Head of caudate nucleus (tissue), 42 donors: ENCODE results near the gene IQCK.

Experiments used
- DNase-seq, 42 donors: peaks; one replicate each; pipeline versions ENCODE4 v3.0.0 to v3.0.0-alpha.2; 2020 to 2021; ENCODE audit warnings: mixed read lengths in 7 of 42
- intact Hi-C: fragments of 100-400 bp; cut with DNase I; formaldehyde crosslinking; loops from one replicate; pipeline ENCODE4 v1.15.0; 2022

Gene IQCK

DNA sequence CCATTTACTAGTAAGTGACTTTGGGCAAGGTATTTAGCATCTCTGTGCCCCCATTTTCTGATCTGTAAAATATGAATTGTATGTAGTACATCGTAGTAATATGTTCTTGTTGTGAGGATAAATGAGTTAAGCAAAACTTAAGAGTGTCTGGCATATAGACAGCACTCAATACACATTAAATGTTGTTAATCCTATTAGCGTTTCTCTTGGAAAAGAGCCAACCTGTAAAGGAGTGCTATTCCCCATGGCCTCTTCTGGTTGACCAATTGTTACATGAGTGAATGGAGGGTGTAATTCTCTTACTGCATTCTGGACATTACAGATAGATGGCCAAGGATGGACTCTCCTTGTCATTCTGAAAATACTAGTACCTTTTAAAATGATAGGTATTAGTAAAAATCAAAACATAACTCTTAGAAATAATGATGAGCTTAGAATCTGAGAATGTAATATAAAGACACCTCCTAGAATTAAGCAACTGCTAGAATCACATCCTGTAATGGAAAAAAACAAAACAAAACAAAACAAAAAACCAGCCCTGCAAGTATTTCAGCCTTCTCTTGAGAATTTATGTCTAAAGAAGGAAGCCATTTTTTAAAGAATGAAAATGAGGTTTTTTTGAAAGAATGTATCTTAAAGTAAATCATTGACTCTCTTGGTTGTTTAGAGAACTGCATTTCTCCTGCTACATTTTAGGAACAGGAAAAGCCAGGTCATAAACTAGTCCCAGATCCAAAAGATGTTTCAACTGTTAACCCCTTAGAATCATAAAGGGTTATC lies 30.5 kb downstream of the IQCK start:
- DNase-seq, result no peak
- intact Hi-C loops, result no loop called here

DNA sequence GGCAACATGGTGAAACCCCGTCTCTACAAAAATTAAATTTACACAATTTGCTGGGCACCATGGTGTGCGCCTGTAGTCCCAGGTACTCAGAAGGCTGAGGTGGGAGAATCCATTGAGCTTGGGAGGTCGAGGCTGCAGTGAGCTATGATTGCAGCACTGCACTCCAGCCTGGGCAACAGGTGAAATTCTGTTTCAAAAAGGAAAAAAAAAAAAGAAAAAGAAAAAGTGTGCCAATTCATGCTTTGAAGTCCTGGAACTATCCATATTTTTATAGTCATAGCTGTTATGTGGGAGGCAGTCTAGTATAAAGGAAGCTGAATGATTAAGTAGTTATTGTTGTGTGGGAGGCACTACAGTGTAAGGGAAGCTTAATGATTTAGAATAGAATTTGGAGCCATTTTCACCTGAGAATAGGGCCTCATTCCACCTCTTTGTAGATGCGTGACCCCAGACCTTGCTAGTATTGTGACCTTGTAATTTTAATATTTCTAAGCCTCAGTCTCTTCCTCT lies 31.6 kb downstream of the IQCK start:
- intact Hi-C loops, result no loop called here
- peak in 1 of 42 donors; percentile 19 for DNase-seq

DNA sequence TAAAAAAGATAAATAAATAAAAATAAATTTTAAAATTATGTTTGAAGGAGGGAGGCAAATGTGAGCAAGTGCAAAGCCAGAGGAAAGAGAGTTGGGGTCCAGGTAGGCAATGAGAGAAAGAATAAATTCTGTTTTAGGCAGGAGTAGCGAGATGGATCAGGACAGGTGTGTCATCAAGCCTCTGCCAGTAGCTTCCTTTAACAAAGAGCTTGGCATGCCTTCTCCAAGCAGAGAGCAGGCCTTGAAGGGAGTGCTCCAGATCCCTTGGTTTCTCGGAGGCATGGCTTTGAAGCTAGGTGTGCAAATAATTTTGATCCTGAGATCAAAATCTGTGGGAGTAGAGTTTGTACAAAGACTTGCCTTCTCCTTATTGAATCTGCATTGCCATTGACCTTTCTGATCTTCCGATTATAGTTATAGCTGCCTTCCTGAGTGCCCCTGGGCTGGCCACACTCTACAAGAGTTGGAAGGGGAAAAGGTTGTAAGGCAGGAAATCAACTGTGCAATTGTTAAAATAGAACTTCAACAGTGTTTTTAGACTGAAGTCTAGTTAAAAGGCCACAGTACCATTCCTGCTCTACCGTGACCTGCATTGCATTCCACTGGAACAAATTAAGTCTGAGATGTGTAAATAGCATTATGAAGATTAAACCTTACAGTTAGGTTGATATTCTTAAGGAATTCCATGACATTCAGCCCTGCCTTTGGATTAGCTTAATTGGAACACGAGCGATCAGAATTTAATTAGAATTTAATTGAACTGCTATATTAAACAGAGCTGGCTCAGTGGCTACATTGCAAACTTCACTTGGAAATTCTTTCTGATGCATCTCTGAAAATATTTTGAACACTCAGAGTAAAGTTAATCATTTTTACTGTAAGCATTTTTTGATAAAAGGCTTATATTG lies 33.7 kb downstream of the IQCK start:
- DNase-seq, result peak in 1 of 42 donors; percentile 17
- intact Hi-C loops, result no loop called here

DNA sequence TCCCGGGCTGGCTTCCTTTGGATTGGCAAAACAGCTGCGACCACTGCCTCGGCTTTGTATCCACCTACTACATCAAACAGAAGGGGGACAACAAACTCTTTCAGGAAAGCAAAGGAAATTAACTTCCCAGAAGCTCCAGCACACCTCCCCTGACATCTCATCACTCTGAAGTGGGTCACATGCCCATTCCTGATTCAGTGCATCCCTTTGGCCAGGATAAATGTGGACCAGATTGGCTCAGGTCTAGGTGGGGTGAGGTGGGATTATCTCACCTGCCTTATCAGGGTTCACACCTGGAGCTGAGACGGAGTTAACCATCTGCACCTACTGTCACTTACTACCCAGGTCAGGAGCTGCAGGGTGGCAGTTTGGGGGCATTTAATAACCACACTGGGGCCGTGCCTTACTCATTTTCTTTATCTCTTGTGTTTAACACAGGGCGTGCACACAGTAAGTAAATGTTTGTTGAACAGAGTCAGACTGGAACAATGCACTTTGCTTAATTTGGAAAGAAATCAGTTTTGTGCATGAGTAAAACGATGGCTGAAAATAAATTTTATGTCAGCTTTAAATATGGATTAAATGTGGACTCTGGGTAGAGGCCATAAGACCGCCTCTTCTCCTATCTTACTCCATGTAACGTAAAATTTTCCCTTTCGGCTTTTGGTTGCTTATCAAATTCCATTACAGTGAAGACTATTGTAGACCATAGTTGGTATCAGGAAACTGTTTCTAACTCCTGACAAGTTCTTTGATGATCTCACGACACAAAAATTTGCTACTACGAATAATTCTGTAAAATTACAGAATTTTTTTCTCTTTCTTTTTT lies 36.0 kb downstream of the IQCK start:
- DNase-seq, result no peak
- intact Hi-C loops, result no loop called here

DNA sequence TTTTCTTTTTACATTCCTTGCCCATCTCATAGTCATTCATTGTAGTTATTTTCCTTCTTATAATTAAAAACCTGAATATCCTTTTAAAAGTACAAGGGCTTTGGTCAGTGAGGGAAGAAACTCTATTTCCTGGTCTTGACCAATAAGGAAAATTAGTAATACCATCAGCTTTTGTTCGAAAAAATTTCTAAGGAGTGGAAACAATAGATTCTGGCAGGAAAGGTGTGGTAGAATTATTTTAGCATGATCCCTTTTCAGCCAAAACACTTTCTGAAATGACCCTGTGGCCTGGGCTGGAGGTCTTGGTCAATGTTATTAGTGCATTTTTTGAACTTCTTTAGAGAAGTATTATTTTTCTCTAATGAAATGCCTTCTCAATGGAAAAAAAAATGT lies 36.6 kb downstream of the IQCK start:
- DNase-seq, result peak in 1 of 42 donors; percentile 3
- intact Hi-C loops, result no loop called here

DNA sequence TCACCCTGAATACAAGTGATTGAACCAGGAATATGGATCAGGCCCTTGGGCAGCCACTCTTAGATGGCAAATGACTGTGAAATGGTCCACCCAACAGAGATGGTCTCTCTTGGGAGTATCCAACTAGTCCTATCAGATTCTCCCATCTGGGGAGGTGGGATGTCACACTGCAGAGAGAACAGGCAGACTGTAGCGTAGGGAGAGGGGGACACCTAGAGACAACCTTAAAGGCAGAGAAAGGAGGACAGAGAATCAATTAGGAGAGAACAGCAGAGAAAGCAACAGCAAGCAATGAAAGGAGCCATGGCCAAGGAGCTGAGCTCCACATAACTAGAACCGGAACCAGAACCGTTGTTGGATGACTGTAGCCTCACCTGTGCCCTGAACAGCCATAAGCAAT lies 37.2 kb downstream of the IQCK start:
- intact Hi-C loops, result no loop called here
- DNase-seq, result peak in 1 of 42 donors; percentile 9

DNA sequence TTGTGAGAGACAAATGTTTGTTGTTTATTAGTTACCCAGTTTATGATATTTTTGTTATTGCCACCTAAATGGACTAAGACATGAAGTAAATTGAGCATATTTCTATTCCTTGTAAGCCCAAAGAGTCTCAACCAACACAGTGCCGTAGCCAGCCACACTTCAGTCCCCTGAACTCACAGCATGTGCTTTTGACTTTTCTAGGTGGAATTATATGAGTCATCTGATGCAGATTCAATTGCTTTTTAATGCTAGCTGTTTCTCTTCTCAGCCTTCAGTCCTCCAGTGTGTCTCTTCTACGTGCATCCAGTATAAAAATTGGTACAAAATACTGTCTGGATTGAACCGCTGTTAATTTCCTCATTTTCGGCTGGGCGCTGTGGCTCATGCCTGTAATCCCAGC lies 39.0 kb downstream of the IQCK start:
- DNase-seq, result peak in 2 of 42 donors; percentile 20 to 26
- intact Hi-C loops, result no loop called here

DNA sequence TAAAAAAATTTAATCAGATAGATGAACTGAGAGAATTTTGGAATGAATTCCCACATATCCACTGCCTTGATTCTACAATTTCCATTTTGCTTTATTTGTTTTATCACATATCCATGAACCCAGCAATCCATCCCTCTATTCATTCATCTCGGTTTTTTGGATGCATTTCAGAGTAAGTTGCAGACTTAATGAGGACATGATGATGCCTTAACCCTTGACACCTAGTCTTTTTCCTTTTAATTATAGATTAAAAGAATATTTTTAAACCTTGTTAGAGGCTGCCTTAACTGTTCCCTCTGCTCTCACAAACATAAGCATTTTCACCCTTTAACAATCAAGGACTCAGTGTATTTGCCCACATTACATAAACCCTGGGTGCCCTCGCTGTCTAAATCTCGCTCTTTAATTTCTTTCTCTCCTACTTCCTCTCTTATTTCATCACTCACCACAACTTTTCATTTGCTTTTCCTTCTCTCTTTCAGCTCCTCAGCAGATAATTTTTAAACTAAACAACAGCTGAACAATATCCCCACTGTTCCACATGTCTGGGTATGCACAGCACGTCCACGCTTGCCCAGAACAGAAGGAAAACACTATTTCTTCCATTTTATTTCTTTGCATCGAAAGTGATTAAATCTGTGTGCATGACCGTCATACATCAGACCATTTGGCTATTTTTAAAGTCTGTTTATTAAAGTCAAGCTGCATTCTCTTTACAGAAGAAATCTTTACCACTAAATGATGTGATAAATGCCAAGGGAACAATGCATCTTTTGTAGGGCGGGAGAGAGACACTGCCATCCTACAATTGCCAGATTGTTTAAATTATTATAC lies 39.9 kb downstream of the IQCK start:
- intact Hi-C loops, result no loop called here
- DNase-seq, result peak in 31 of 42 donors; percentile 37 to 85 (median 58)

DNA sequence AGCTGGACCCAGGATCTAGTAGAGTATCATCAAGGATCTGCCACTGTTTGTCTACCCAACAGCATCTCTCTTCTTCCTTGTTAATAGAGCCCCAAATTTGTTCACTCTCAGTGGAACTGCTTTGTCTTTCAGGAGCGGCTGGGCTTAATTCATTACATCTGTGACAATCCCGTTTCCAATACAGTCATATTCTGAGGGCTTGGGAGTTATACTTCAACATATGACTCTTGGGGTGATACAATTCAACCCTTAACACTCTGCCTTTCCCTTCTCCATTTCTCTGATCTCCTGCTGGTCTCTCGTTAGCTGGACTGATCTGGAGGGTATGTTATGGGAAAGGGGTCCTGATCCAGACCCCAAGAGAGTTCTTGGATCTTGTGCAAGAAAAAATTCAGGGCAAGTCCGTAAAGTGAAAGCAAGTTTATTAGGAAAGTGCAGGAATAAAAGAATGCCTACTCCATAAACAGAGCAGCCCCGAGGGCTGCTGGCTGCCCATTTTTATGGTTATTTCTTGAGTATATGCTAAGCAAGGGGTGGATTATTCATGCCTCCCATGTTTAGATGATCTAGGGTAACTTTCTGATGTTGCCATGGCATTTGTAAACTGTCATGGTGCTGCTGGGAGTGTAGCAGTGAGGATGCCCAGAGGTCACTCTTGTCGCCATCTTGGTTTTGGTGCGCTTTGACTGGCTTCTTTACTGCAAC lies 42.4 kb downstream of the IQCK start:
- DNase-seq, result peak in 1 of 42 donors; percentile 13
- intact Hi-C loops, result no loop called here

DNA sequence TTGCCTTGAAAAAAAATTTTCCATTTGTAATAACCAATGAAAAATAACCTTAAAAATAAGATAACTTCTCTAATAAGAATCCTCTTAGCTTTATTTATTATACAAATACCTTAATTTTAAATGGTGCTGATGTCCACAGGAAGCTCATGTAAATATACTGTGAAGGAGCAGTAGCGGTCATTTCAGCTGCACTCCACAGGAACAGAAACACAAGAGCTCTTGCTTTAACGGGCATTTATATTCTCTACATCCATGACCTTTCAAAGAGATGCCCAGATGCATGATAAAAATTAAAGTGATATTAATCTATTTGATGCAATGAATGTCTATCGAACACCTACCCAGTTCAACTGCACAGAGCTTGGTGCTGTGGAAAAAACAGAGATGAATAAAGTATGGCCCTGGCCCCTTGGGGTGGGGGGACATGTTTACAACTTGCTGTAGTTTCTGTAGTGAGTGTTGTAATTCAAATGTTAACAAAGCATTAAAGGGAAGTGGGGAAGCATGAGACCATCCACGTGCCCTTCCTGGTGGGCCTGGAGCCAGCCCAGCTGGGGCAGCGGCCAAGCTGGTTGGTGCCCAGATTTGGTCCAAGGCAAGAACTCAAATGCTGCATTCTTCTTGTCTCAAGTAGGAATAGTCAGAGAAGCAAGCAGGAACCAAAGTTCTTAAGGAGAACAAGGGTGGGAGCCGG lies 47.9 kb downstream of the IQCK start:
- peak; percentile 34 to 97 (median 85) for DNase-seq
- intact Hi-C loops, result no loop called here

DNA sequence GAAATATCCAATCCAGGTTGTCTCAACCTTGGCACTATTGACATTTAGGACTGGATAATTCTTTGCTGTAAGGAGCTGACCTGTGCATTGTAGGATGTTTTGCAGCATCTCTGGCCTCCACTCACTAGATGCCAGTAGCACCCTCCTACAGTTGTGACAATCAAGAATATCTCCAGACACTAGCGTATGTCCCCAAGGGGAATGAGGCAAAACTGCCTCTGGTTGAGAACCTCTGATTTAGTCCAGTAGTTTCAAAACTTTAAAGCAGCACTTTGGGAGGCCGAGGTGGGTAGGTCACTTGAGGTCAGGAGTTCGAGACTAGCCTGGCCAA lies 48.4 kb downstream of the IQCK start:
- intact Hi-C loops, result no loop called here
- peak in 3 of 42 donors; percentile 11 to 66 (median 33) for DNase-seq

DNA sequence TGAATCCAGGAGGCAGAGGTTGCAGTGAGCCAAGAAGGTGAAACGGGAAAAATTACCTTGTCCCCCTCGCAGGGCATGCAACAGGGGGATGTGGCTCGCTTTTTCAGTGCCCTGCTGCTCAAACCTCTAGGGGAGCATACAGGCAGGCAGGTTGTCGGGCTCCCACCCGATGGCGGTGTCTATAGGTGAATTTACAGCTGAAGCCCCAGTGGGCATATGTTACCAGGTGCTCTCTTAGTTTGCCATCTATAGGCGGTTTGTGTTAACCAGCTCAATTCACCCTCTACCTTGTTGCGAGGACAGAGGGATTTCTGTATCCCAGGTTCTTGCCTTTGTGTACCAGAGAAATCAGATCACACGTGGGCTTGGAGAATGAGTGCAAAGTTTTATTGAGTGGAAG lies 48.9 kb downstream of the IQCK start:
- intact Hi-C loops, result no loop called here
- DNase-seq, result peak in 2 of 42 donors; percentile 10 to 21

DNA sequence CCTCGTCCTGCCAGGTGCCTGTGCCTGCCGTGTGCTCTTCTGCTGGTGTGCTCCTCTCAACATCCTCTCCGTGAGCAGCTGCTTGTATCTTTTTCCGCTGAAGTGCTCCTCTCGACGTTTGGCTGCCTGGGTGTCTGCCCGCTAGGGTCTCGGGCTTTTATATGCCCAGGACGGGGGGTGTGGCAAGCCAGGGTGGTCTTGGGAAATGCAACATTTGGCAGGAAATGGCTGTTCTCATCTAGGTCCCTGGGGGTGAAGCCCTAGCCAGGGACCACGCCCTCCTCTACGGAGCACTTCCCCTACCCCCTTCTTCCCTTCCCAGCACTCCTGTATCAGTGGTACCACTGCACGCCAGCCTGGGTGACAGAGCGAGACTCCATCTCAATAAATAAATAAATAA lies 49.4 kb downstream of the IQCK start:
- intact Hi-C loops, result no loop called here
- DNase-seq, result peak in 2 of 42 donors; percentile 6 to 23

DNA sequence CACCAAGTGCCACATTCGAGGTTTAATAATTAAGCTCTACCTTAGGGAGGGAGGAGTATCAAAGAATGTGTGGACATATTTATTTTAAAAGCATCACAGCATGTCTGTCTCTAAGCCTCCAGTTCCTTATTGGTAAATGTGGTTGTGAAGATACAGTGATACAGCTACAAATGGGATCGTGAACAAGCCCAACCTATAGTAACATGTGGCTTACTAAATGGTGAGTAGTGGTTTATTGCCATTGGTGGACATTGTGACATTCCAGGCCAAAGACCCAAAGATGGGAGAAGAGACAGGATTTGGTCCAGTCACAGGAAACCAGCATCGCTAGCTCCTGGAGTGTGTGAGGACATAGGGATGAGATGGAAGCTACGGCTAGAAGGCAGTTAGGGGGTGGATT lies 51.2 kb downstream of the IQCK start:
- intact Hi-C loops, result no loop called here
- DNase-seq, result no peak

DNA sequence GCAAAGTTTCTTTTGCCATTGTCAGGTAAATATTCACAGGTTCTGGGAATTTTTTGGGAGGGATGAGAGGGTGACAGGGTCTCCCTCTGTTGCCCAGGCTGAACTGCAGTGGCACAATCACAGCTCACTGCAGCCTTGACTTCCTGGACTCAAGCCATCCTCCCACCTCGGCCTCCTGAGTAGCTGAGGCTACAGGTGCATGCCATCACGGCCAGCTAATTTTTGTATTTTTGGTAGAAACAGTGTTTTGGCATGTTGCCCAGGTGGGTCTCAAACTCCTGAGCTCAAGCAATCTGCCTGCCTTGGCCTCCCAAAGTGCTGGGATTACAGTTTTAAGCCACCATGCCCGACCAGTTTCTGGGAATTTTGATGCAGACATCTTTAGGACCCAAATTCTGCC lies 53.0 kb downstream of the IQCK start:
- intact Hi-C loops, result no loop called here
- DNase-seq, result peak in 2 of 42 donors; percentile 5 to 21

DNA sequence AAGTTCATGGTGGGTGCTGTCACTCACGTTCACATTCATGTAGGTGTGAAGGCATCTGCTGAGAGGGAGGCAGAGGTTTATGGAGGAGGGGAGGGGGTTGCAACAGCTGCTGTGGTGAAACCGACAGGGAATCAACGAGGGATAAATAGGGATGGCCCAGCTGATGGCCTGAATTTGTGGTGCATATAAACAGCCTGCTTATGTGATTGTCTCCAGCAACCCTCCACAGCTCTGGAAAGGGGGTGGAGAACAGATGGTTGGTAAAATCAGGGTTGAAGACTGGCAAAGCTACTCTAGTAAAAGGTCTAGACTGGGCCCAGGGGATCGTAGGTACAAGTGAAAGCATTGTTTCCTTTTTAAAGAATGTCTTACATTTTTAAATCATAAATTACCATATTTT lies 53.7 kb downstream of the IQCK start:
- DNase-seq, result peak in 2 of 42 donors; percentile 9 to 26
- intact Hi-C loops, result no loop called here

DNA sequence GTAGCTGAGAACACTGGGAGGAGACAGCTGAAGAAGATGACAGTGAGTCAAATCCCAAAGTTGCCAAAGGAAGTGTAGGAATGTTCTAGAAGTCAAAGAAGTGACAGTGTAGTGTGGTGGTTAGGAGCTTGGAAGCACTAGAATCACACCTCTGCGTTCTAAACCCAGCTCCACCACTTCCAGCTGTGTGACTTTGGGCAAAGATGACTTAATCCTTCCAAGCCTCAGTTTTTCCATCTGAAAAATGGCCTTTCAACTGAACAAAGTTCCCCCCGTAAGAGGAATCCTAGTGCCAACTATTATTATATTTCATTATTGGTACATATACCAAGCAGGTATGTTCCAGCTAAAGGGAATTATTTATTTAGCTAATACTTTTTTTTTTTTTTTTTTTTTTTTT lies 56.0 kb downstream of the IQCK start:
- DNase-seq, result peak in 1 of 42 donors; percentile 15

More for the DNA sequence above, 56.0 kb downstream of the IQCK start:
- intact Hi-C loops, result no loop called here
